ENCODE results near the gene AARS1.
"Not testable (repeated sequence)": the region's sequence is repeated elsewhere in the genome, so short reads cannot be mapped to it uniquely, and the experiment has no call there.

- TF ChIP-seq CTCF (IDR thresholded peaks at IDR 0.05; ENCODE audit: low read depth, low read length, missing input control); FOXA1 (IDR thresholded peaks at IDR 0.05); YY1 (IDR thresholded peaks at IDR 0.05); GABPA (IDR thresholded peaks at IDR 0.05 in 1 of 2, conservative IDR thresholded peaks at IDR 0.05 in 1 of 2); NR2F2 (IDR thresholded peaks at IDR 0.05); EGR1 (IDR thresholded peaks at IDR 0.05; ENCODE audit: low read depth in 2 of 2); ATF3 (IDR thresholded peaks at IDR 0.05); SP1 (IDR thresholded peaks at IDR 0.05); REST (IDR thresholded peaks at IDR 0.05): not testable (repeated sequence)
- TF ChIP-seq, protein P1, sequence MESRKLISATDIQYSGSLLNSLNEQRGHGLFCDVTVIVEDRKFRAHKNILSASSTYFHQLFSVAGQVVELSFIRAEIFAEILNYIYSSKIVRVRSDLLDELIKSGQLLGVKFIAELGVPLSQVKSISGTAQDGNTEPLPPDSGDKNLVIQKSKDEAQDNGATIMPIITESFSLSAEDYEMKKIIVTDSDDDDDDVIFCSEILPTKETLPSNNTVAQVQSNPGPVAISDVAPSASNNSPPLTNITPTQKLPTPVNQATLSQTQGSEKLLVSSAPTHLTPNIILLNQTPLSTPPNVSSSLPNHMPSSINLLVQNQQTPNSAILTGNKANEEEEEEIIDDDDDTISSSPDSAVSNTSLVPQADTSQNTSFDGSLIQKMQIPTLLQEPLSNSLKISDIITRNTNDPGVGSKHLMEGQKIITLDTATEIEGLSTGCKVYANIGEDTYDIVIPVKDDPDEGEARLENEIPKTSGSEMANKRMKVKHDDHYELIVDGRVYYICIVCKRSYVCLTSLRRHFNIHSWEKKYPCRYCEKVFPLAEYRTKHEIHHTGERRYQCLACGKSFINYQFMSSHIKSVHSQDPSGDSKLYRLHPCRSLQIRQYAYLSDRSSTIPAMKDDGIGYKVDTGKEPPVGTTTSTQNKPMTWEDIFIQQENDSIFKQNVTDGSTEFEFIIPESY (IDR thresholded peaks at IDR 0.05): not testable (repeated sequence)
- TF ChIP-seq, protein P2, sequence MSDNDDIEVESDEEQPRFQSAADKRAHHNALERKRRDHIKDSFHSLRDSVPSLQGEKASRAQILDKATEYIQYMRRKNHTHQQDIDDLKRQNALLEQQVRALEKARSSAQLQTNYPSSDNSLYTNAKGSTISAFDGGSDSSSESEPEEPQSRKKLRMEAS (IDR thresholded peaks at IDR 0.05): not testable (repeated sequence)
Observed at GRCh38 chr16:70224645-70225044, 64.7 kb downstream of the AARS1 start.
